Activated CD4-positive, alpha-beta T cell treated with anti-CD3 and anti-CD28 coated beads for 4 hours (primary cell): ENCODE measurements around the gene C2.
A peak's percentile ranks its signal among the peaks of the same experiment; 100 is the strongest.
"Not testable (repeated sequence)": the region's sequence is repeated elsewhere in the genome, so short reads cannot be mapped to it uniquely, and the experiment has no call there.

Experiments used
- DNase-seq, 2 donors: peaks; one replicate each; pipeline ENCODE4 v3.0.0-alpha.2; 2020

C2 gene

GRCh38 chr6:31899882-31900722 is 27.4 kb upstream of the C2 start:
- no peak for DNase-seq

GRCh38 chr6:31900917-31901414 is 26.6 kb upstream of the C2 start:
- no peak for DNase-seq

- DNase-seq: peak; percentile 71 to 79
Measured at GRCh38 chr6:31901415-31901952, 26.0 kb upstream of the C2 start.

- DNase-seq: peak; percentile 75 to 83
Measured at GRCh38 chr6:31901953-31902643, 25.4 kb upstream of the C2 start, which contains the start of gene ZBTB12. ZBTB12 (minus strand) TSS chr6:31902086; CDS start chr6:31901305, 781 bp downstream.

GRCh38 chr6:31903957-31904356 is 23.6 kb upstream of the C2 start:
- no peak for DNase-seq

- no peak for DNase-seq
Measured at GRCh38 chr6:31905041-31905440, 22.5 kb upstream of the C2 start.

- no peak for DNase-seq
Measured at GRCh38 chr6:31906122-31906521, 21.4 kb upstream of the C2 start.

GRCh38 chr6:31906727-31907126 is 20.8 kb upstream of the C2 start:
- DNase-seq: not testable (repeated sequence)

GRCh38 chr6:31907158-31907813 is 20.2 kb upstream of the C2 start:
- DNase-seq: no peak

- not testable (repeated sequence) for DNase-seq
Measured at GRCh38 chr6:31908255-31908654, 19.3 kb upstream of the C2 start.

- no peak for DNase-seq
Measured at GRCh38 chr6:31908791-31909190, 18.7 kb upstream of the C2 start.

GRCh38 chr6:31909298-31909697 is 18.2 kb upstream of the C2 start:
- DNase-seq: not testable (repeated sequence)

GRCh38 chr6:31911826-31912585 is 15.5 kb upstream of the C2 start:
- no peak for DNase-seq

GRCh38 chr6:31915351-31915750 is 12.2 kb upstream of the C2 start:
- DNase-seq: no peak

GRCh38 chr6:31915756-31916155 is 11.8 kb upstream of the C2 start:
- no peak for DNase-seq

GRCh38 chr6:31918069-31918720 is 9.3 kb upstream of the C2 start:
- no peak for DNase-seq

- no peak for DNase-seq
Measured at GRCh38 chr6:31919624-31920303, 7.8 kb upstream of the C2 start.

- no peak for DNase-seq
Measured at GRCh38 chr6:31920811-31921210, 6.7 kb upstream of the C2 start.

GRCh38 chr6:31922942-31923341 is 4.6 kb upstream of the C2 start:
- DNase-seq: peak in 1 of 2 donors; percentile 12

- DNase-seq: no peak
Measured at GRCh38 chr6:31927863-31928671, 550 bp downstream of the C2 start.

- no peak for DNase-seq
Measured at GRCh38 chr6:31928672-31928939, 1.1 kb downstream of the C2 start.
